Stimulated activated CD8-positive, alpha-beta memory T cell treated with anti-CD3 and anti-CD28 coated beads, Interleukin-12 subunit alpha, Interleukin-12 subunit beta, amount 100 ng/mL, for 24 hours (primary cell): ENCODE data around the gene HMG20A.

Experiments
- DNase-seq: peaks from one replicate; pipeline ENCODE4 v3.0.0-alpha.2; 2020; ENCODE audit errors: extremely low read depth

HMG20A gene

GRCh38 chr15:77430213-77430612, 9.5 kb downstream of the HMG20A start:
- DNase-seq = no peak

GRCh38 chr15:77430652-77431051, 10.0 kb downstream of the HMG20A start:
- no peak for DNase-seq

GRCh38 chr15:77436822-77437221, 16.1 kb downstream of the HMG20A start:
- DNase-seq = no peak

- no peak for DNase-seq
Observed at GRCh38 chr15:77437264-77437663, 16.6 kb downstream of the HMG20A start.

- no peak for DNase-seq
Observed at GRCh38 chr15:77440378-77440999, 19.8 kb downstream of the HMG20A start.

GRCh38 chr15:77446840-77447390, 26.2 kb downstream of the HMG20A start:
- no peak for DNase-seq

- DNase-seq = no peak
Observed at GRCh38 chr15:77454265-77454664, 33.6 kb downstream of the HMG20A start.

GRCh38 chr15:77454951-77455350, 34.3 kb downstream of the HMG20A start:
- DNase-seq = no peak

- no peak for DNase-seq
Observed at GRCh38 chr15:77455696-77456321, 35.1 kb downstream of the HMG20A start.

- DNase-seq = no peak
Observed at GRCh38 chr15:77456746-77457145, 36.1 kb downstream of the HMG20A start.

- no peak for DNase-seq
Observed at GRCh38 chr15:77457191-77457904, 36.7 kb downstream of the HMG20A start.

GRCh38 chr15:77457905-77458265, 37.2 kb downstream of the HMG20A start:
- no peak for DNase-seq

GRCh38 chr15:77459031-77459430, 38.3 kb downstream of the HMG20A start:
- DNase-seq = no peak

GRCh38 chr15:77461486-77461885, 40.8 kb downstream of the HMG20A start:
- no peak for DNase-seq

GRCh38 chr15:77464129-77464865, 43.6 kb downstream of the HMG20A start:
- no peak for DNase-seq

GRCh38 chr15:77466521-77466920, 45.8 kb downstream of the HMG20A start:
- no peak for DNase-seq

GRCh38 chr15:77468896-77469295, 48.2 kb downstream of the HMG20A start:
- no peak for DNase-seq

- no peak for DNase-seq
Observed at GRCh38 chr15:77470235-77470634, 49.5 kb downstream of the HMG20A start.

- DNase-seq = no peak
Observed at GRCh38 chr15:77473328-77473727, 52.6 kb downstream of the HMG20A start.

GRCh38 chr15:77474310-77474988, 53.8 kb downstream of the HMG20A start:
- DNase-seq = no peak

GRCh38 chr15:77475001-77475400, 54.3 kb downstream of the HMG20A start:
- DNase-seq = no peak

GRCh38 chr15:77475898-77476297, 55.2 kb downstream of the HMG20A start:
- no peak for DNase-seq
